ENCODE data around the gene PROX1. TPM values are rescaled to one million over a fixed set of nuclear protein-coding genes. Genes with fewer than 3 reads are reported as not detected.

PROX1 gene
- total RNA-seq, 1 experiment from 2014 or later: not detected

DNA sequence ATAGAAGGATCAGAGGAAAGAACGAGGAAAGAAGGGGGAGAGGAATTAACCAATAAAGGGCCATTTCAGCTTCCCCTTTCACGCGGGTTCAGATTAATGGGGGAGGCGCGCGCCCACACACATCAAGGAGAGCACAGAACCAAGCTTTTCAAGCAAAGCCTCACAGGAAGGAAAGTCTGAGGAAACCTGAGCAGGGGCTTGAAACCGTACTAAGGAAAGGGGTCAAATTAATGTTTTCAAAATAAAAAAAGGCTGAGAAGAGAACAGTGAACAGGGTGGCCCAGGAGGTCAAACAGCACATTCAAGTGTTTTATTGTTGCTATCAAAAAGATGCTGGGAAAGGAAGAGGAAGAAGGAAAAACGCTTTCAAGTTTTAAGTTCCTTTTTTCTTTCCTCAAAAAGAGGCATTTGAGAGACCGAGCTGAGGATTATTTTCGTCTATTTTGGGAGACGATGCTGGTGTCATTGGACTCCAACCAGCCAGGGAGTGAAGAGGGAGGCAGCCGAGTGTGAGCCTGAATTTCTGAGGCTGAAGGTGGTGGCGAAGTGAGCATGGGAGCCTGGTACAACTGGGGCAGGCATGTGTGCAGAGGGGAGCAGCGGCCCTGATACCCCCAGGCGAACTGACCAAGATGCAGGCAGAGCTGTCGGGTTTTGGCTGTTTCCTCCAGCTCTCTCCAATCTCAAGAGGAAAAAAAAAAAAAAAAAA lies 88.4 kb downstream of the PROX1 start:
- intact Hi-C loops (cut with micrococcal nuclease; ENCODE audit: unreplicated experiment): no loop called here
- Histone ChIP-seq H2AFZ (no peak overlapping the region), H3K27ac (no peak overlapping the region), H3K27me3 (ENCODE audit: insufficient read depth, low read depth) (no peaks in the 10 kb centered on the region), H3K4me2 (no peak overlapping the region), H3K9me3 (ENCODE audit: insufficient read depth, low read depth) (0 out of 2 replicates have a peak, but pooled peaks cover 2% of the 10 kb centered on the region), H3K36me3 (ENCODE audit: low read depth) (no peaks in the 10 kb centered on the region), H3F3A (ENCODE audit: insufficient read depth, low read depth) (no peaks in the 10 kb centered on the region), H3K4me3 (no peak overlapping the region), H3K79me2 (ENCODE audit: low read depth) (no peaks in the 10 kb centered on the region), H3K4me1 (replicated peaks; ENCODE audit: insufficient read depth) (no peaks in the 10 kb centered on the region), H4K20me1 (ENCODE audit: insufficient read depth) (no peaks in the 10 kb centered on the region), H3K9me2 (ENCODE audit: insufficient read depth) (no peaks in the 10 kb centered on the region)
- BruUV-seq (replicated peaks): no TSS peak
- CTCF ChIA-PET: no interaction called here
- no peak for TF ChIP-seq EZH2 (IDR thresholded peaks at IDR 0.05; ENCODE audit: low read depth)
- TF ChIP-seq, protein P1, sequence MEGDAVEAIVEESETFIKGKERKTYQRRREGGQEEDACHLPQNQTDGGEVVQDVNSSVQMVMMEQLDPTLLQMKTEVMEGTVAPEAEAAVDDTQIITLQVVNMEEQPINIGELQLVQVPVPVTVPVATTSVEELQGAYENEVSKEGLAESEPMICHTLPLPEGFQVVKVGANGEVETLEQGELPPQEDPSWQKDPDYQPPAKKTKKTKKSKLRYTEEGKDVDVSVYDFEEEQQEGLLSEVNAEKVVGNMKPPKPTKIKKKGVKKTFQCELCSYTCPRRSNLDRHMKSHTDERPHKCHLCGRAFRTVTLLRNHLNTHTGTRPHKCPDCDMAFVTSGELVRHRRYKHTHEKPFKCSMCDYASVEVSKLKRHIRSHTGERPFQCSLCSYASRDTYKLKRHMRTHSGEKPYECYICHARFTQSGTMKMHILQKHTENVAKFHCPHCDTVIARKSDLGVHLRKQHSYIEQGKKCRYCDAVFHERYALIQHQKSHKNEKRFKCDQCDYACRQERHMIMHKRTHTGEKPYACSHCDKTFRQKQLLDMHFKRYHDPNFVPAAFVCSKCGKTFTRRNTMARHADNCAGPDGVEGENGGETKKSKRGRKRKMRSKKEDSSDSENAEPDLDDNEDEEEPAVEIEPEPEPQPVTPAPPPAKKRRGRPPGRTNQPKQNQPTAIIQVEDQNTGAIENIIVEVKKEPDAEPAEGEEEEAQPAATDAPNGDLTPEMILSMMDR (conservative IDR thresholded peaks at IDR 0.05): no peak
- no peak for DNase-seq
- POLR2A ChIA-PET (ENCODE audit: unreplicated experiment): no interaction called here

DNA sequence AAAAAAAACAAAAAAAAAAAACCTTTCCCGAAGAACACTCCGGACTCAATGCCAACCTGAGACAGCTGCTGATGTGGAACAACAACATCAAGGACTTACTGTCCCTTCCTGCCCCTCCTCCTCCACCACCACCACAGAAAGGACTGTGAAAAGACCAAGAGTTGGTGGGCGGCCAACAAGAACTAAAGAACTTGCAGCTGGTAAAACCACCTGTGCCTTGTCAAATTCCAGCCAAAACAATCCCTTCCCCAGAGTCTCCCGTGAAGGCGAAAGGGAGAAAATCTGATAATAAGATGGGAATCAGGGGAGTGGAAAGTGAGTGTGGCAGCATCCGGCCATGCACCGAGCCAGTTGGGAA lies 88.9 kb downstream of the PROX1 start:
- no peak for TF ChIP-seq EZH2 (IDR thresholded peaks at IDR 0.05; ENCODE audit: low read depth)
- TF ChIP-seq, protein P1 (conservative IDR thresholded peaks at IDR 0.05): no peak
- CTCF ChIA-PET: no interaction called here

DNA sequence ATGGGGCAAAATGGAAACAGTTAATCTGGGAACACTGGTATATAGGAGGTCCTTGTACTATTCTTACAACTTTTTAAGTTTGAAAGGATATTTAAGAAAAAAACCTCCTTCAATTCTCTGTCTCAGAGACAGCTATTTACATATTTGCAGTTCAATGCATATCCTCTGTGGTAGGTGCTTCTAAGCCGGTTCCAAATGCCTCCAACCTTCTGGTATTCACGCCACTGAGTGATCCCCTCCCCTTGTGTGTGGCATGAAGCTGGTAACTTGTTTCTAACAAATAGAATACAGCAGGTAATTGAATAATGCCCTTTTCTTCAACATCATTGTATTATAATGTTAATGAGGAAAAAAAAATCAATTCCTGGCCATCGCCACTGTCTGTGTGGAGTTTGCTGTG lies 91.2 kb downstream of the PROX1 start:
- Histone ChIP-seq H3F3A (ENCODE audit: insufficient read depth, low read depth) (no peaks in the 10 kb centered on the region), H3K79me2 (ENCODE audit: low read depth) (no peaks in the 10 kb centered on the region), H3K9me2 (ENCODE audit: insufficient read depth) (no peaks in the 10 kb centered on the region), H3K36me3 (ENCODE audit: low read depth) (no peaks in the 10 kb centered on the region), H4K20me1 (ENCODE audit: insufficient read depth) (no peaks in the 10 kb centered on the region; the same call in 1 of the 2 replicates), H3K4me2 (no peak overlapping the region), H2AFZ (no peak overlapping the region), H3K4me1 (replicated peaks; ENCODE audit: insufficient read depth) (no peaks in the 10 kb centered on the region), H3K27me3 (ENCODE audit: insufficient read depth, low read depth) (no peaks in the 10 kb centered on the region), H3K27ac (no peak overlapping the region), H3K4me3 (no peak overlapping the region), H3K9me3 (ENCODE audit: insufficient read depth, low read depth) (0 out of 2 replicates have a peak, but pooled peaks cover 2% of the 10 kb centered on the region)
- no peak for DNase-seq
- TF ChIP-seq EZH2 (IDR thresholded peaks at IDR 0.05; ENCODE audit: low read depth): no peak
- TF ChIP-seq, protein P1 (conservative IDR thresholded peaks at IDR 0.05): no peak
- intact Hi-C loops (cut with micrococcal nuclease; ENCODE audit: unreplicated experiment): no loop called here
- ChIA-PET POLR2A (ENCODE audit: unreplicated experiment) (no interaction called here), CTCF (no interaction called here)
- BruUV-seq (replicated peaks): no TSS peak

More for the DNA sequence above, 88.9 kb downstream of the PROX1 start:
- H3K79me2 ChIP-seq (ENCODE audit: low read depth): no peaks in the 10 kb centered on the region
- no TSS peak for BruUV-seq (replicated peaks)
- H3K4me2 ChIP-seq: no peak overlapping the region
- H3K27me3 ChIP-seq (ENCODE audit: insufficient read depth, low read depth): no peaks in the 10 kb centered on the region
- POLR2A ChIA-PET (ENCODE audit: unreplicated experiment): no interaction called here
- no peaks in the 10 kb centered on the region for H3K4me1 ChIP-seq (replicated peaks; ENCODE audit: insufficient read depth)
- no peaks in the 10 kb centered on the region for H4K20me1 ChIP-seq (ENCODE audit: insufficient read depth)
- H3F3A ChIP-seq (ENCODE audit: insufficient read depth, low read depth): no peaks in the 10 kb centered on the region
- H3K9me2 ChIP-seq (ENCODE audit: insufficient read depth): no peaks in the 10 kb centered on the region
- H3K36me3 ChIP-seq (ENCODE audit: low read depth): no peaks in the 10 kb centered on the region
- H3K9me3 ChIP-seq (ENCODE audit: insufficient read depth, low read depth): 0 out of 2 replicates have a peak, but pooled peaks cover 2% of the 10 kb centered on the region
- H3K4me3 ChIP-seq: no peak overlapping the region
- DNase-seq: no peak
- intact Hi-C loops (cut with micrococcal nuclease; ENCODE audit: unreplicated experiment): no loop called here
- no peak overlapping the region for H3K27ac ChIP-seq
- no peak overlapping the region for H2AFZ ChIP-seq
